Measurements from ENCODE around the gene GJD3. TPM values are rescaled to one million over a fixed set of nuclear protein-coding genes. Genes with fewer than 3 reads are reported as not detected.

Gene GJD3
- total and polyA plus RNA-seq, 9 of the 15 experiments (the other 6 are each of a cell fraction or from before 2014, with no cell fraction given), result 0.17 to 0.38 TPM; not detected in 7

- TF ChIP-seq THRB (CRISPR knock-in tag; conservative IDR thresholded peaks at IDR 0.05) (no peak), ZNF644 (tag; IDR thresholded peaks at IDR 0.05; ENCODE audit: low read depth) (no peak), TAL1 (IDR thresholded peaks at IDR 0.05) (no peak), PURB (CRISPR knock-in tag; IDR thresholded peaks at IDR 0.05; ENCODE audit: low read depth) (no peak), LEF1 (IDR thresholded peaks at IDR 0.05) (0 out of 2 replicates have a peak, but pooled peaks have one; percentile 24), GTF2E2 (tag; IDR thresholded peaks at IDR 0.05) (no peak), ZBTB11 (CRISPR knock-in tag; IDR thresholded peaks at IDR 0.05) (no peak), MYC (IDR thresholded peaks at IDR 0.05; ENCODE audit: low read depth, low read length) (no peak), MYC (CRISPR knock-in tag; IDR thresholded peaks at IDR 0.05; ENCODE audit: borderline replicate concordance, low read depth) (no peak), TCF3 (CRISPR knock-in tag; IDR thresholded peaks at IDR 0.05) (no peak)
Observed at GRCh38 chr17:40341808-40342503, 22.6 kb downstream of the GJD3 start (continued).

Data from K562 (cell line).